PFSK-1 (cell line): ENCODE results near the gene GUK1.

Experiments
- FOXP2 ChIP-seq: optimal IDR thresholded peaks from 2 replicates; pipeline ENCODE3; 2011; ENCODE audit warnings: borderline replicate concordance, control low read depth, inconsistent platforms; ENCODE audit not compliant: insufficient read depth; ENCODE audit errors: extremely low read length, extremely low read depth
- POLR2AphosphoS5 ChIP-seq: IDR thresholded peaks from 2 replicates; pipeline ENCODE4 v1.6.1; 2012; ENCODE audit warnings: low read depth, mild to moderate bottlenecking, control low read depth, low read length, moderate library complexity
- REST ChIP-seq, 2 experiments: IDR thresholded peaks; 2 replicates each; pipeline versions ENCODE4 v1.6.1 to v1.8.0; 2011 to 2012; ENCODE audit warnings: low read depth in 2 of 2, low read length in 2 of 2, control low read depth in 1 of 2, inconsistent platforms in 1 of 2, mild to moderate bottlenecking in 1 of 2, moderate library complexity in 1 of 2; ENCODE audit not compliant: insufficient read depth in 1 of 2
- SIN3A ChIP-seq: IDR thresholded peaks from 2 replicates; pipeline ENCODE4 v1.6.1; 2012; ENCODE audit warnings: mild to moderate bottlenecking, low read length, moderate library complexity, borderline replicate concordance; ENCODE audit not compliant: insufficient read depth
- TAF1 ChIP-seq: IDR thresholded peaks from 2 replicates; pipeline ENCODE4 v1.6.1; 2012; ENCODE audit warnings: low read length, control low read depth, borderline replicate concordance; ENCODE audit not compliant: insufficient read depth

Gene GUK1

GRCh38 chr1:228170666-228171065 lies 30.6 kb downstream of the GUK1 start:
- no peak for TF ChIP-seq TAF1

GRCh38 chr1:228171221-228171891 lies 31.3 kb downstream of the GUK1 start:
- TF ChIP-seq FOXP2 (no peak), SIN3A (no peak), TAF1 (no peak), REST (IDR thresholded peaks at IDR 0.05; ENCODE audit: insufficient read depth in 1 of 2, low read depth in 2 of 2, low read length in 2 of 2) (no peak), POLR2AphosphoS5 (no peak)

- no peak for TF ChIP-seq TAF1
- no peak for TF ChIP-seq SIN3A
- TF ChIP-seq FOXP2 = no peak
- TF ChIP-seq REST (IDR thresholded peaks at IDR 0.05; ENCODE audit: insufficient read depth in 1 of 2, low read depth in 2 of 2, low read length in 2 of 2) = no peak
Measured at GRCh38 chr1:228172591-228173527, 32.8 kb downstream of the GUK1 start.

GRCh38 chr1:228174482-228175315 lies 34.6 kb downstream of the GUK1 start:
- TF ChIP-seq SIN3A (no peak), FOXP2 (no peak), REST (IDR thresholded peaks at IDR 0.05; ENCODE audit: insufficient read depth in 1 of 2, low read depth in 2 of 2, low read length in 2 of 2) (no peak), POLR2AphosphoS5 (no peak), TAF1 (no peak)

- TF ChIP-seq SIN3A (no peak), FOXP2 (no peak), POLR2AphosphoS5 (no peak), REST (IDR thresholded peaks at IDR 0.05; ENCODE audit: insufficient read depth in 1 of 2, low read depth in 2 of 2, low read length in 2 of 2) (no peak), TAF1 (no peak)
Measured at GRCh38 chr1:228175316-228176023, 35.4 kb downstream of the GUK1 start.
